Naive thymus-derived CD4-positive, alpha-beta T cell (primary cell): ENCODE data around the gene IQUB. TPM values are rescaled to one million over a fixed set of nuclear protein-coding genes. Genes with fewer than 3 reads are reported as not detected.
"Not testable (repeated sequence)": the region's sequence is repeated elsewhere in the genome, so short reads cannot be mapped to it uniquely, and the experiment has no call there.

Experiments used
- ATAC-seq: fragments of 150-1000 bp; cut with Tn5 transposase; 2 replicates; pipeline ENCODE4 v1.10.0; 2021; ENCODE audit warnings: mild to moderate bottlenecking, moderate library complexity
- CTCF ChIA-PET: fragments of 350-600 bp; sonication (Branson Sonifier 250); formaldehyde crosslinking; loops from one replicate; lab custom pipeline; 2021; ENCODE audit warnings: antibody characterized with exemption; lab: Charles Lee
- POLR2A ChIA-PET: fragments of 350-600 bp; sonication (Branson Sonifier 250); formaldehyde crosslinking; loops from one replicate; lab custom pipeline; 2021; ENCODE audit warnings: antibody characterized with exemption, inconsistent platforms; lab: Charles Lee
- DNase-seq, 9 donors: peaks; one replicate each; pipeline versions ENCODE4 v3.0.0 to v3.0.0-alpha.2; 2020 to 2022; ENCODE audit warnings: mixed read lengths in 1 of 9
- H3K27ac ChIP-seq: one replicate; pipeline ENCODE4 v1.7.0; 2013; ENCODE audit warnings: mild to moderate bottlenecking, low read depth, low read length, moderate library complexity
- H3K27me3 ChIP-seq, 2 donors: one replicate each; pipeline ENCODE4 v1.7.0; 2013; ENCODE audit warnings: low read length in 2 of 2, mild to moderate bottlenecking in 2 of 2, moderate library complexity in 2 of 2; ENCODE audit not compliant: control insufficient read depth in 2 of 2, insufficient read depth in 2 of 2
- H3K36me3 ChIP-seq, 3 experiments: 1 replicate in 2 of 3; 2 replicates in 1 of 3; pipeline ENCODE4 v1.7.0; 2013; ENCODE audit warnings: low read length in 3 of 3, mild to moderate bottlenecking in 3 of 3, moderate library complexity in 1 of 3; ENCODE audit not compliant: insufficient read depth in 3 of 3, control insufficient read depth in 2 of 3
- H3K4me1 ChIP-seq, 2 donors: one replicate each; pipeline ENCODE4 v1.7.0; 2013; ENCODE audit warnings: low read length in 2 of 2, mild to moderate bottlenecking in 2 of 2, moderate library complexity in 1 of 2; ENCODE audit not compliant: control insufficient read depth in 2 of 2, insufficient read depth in 2 of 2
- H3K4me3 ChIP-seq: 2 replicates; pipeline ENCODE4 v1.7.0; 2013; ENCODE audit warnings: mild to moderate bottlenecking, low read length
- H3K9me3 ChIP-seq, 3 experiments: 1 replicate in 2 of 3; 2 replicates in 1 of 3; pipeline ENCODE4 v1.7.0; 2013; ENCODE audit warnings: low read length in 3 of 3; ENCODE audit not compliant: control insufficient read depth in 2 of 3
- H3K27ac Mint-ChIP-seq, 9 donors: one replicate each; pipeline ENCODE4 v1.8.0; 2020 to 2022; ENCODE audit warnings: mixed read lengths in 9 of 9, mild to moderate bottlenecking in 8 of 9, moderate library complexity in 5 of 9, inconsistent platforms in 2 of 9
- H3K27me3 Mint-ChIP-seq, 5 donors: one replicate each; pipeline ENCODE4 v1.8.0; 2021 to 2022; ENCODE audit warnings: mixed read lengths in 5 of 5, mild to moderate bottlenecking in 1 of 5
- H3K36me3 Mint-ChIP-seq, 5 donors: one replicate each; pipeline ENCODE4 v1.8.0; 2020 to 2022; ENCODE audit warnings: mixed read lengths in 5 of 5, mild to moderate bottlenecking in 3 of 5, inconsistent platforms in 1 of 5
- H3K4me1 Mint-ChIP-seq, 7 donors: one replicate each; pipeline ENCODE4 v1.8.0; 2020 to 2022; ENCODE audit warnings: mixed read lengths in 7 of 7, mild to moderate bottlenecking in 3 of 7, inconsistent platforms in 1 of 7
- H3K4me3 Mint-ChIP-seq, 10 donors: one replicate each; pipeline ENCODE4 v1.8.0; 2020 to 2022; ENCODE audit warnings: mild to moderate bottlenecking in 10 of 10, mixed read lengths in 10 of 10, moderate library complexity in 6 of 10, inconsistent platforms in 2 of 10
- H3K9me3 Mint-ChIP-seq, 11 donors: one replicate each; pipeline ENCODE4 v1.8.0; 2020 to 2022; ENCODE audit warnings: mixed read lengths in 11 of 11, mild to moderate bottlenecking in 4 of 11, inconsistent platforms in 1 of 11, moderate library complexity in 1 of 11
- intact Hi-C, 2 donors: fragments of 100-400 bp; cut with micrococcal nuclease; formaldehyde crosslinking; loops; one replicate each; pipeline ENCODE4 v1.15.1; 2023
- polyA plus RNA-seq, 2 donors: library from polyadenylated mRNA; unstranded; fragments of 300-500 nt; fragmentation: Illumina TruSeq; gene quantifications; one replicate each; pipeline ENCODE4 v1.2.3, GENCODE V29; 2021
- total RNA-seq, 6 experiments: library from RNA in 5 of 6; stranded (reverse) in 5 of 6; gene quantifications; 1 replicate in 5 of 6; 2 replicates in 1 of 6; pipeline ENCODE4 v1.2.3 and lab custom pipeline; 2021 to 2026

IQUB gene
- total and polyA plus RNA-seq, 7 experiments from 2014 or later, result 0.09 to 0.24 TPM; not detected in 5

DNA sequence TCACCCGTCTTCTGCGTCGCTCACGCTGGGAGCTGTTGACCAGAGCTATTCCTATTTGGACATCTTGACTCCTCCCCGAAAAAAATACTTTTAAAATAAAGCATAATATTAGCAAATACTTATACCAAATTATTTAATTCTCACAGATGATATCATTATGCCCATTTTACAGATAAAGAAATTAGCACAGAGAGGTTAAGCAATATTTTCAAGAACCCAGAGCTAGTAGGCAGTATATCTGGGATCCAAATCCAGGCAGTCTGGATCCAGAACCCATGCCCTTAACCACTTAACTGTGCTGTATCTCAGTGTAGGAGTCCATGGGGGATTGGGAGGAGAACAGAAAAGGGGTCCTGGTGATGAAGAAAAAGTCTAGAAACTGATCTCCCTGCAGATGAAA, 6.1 kb downstream of the IQUB start:
- H3K27ac Mint-ChIP-seq, result no peak overlapping the region
- intact Hi-C loops, result no loop called here
- ChIA-PET POLR2A (no interaction called here), CTCF (no interaction called here)
- ATAC-seq (no peak), DNase-seq (no peak)
- peaks cover 3 to 11% (median 8%) of the 10 kb centered on the region in 7 donors for H3K4me1 Mint-ChIP-seq
- Histone ChIP-seq H3K9me3 (no peaks in the 10 kb centered on the region), H3K4me3 (no peak overlapping the region), H3K4me1 (no peaks in the 10 kb centered on the region), H3K27ac (no peak overlapping the region), H3K27me3 (no peaks in the 10 kb centered on the region), H3K36me3 (no peaks in the 10 kb centered on the region)
- peaks cover 20 to 31% (median 26%) of the 10 kb centered on the region in 5 donors for H3K27me3 Mint-ChIP-seq
- peaks cover 0 to 4% (median 0%) of the 10 kb centered on the region in 11 donors for H3K9me3 Mint-ChIP-seq
- H3K36me3 Mint-ChIP-seq, result no peaks in the 10 kb centered on the region
- no peak overlapping the region for H3K4me3 Mint-ChIP-seq

- CTCF ChIA-PET, H3K27ac ChIP-seq, H3K36me3 ChIP-seq, H3K27me3 ChIP-seq, H3K4me3 Mint-ChIP-seq, H3K36me3 Mint-ChIP-seq, DNase-seq, H3K4me3 ChIP-seq, H3K9me3 ChIP-seq, H3K4me1 Mint-ChIP-seq, H3K4me1 ChIP-seq, POLR2A ChIA-PET, H3K9me3 Mint-ChIP-seq, ATAC-seq, intact Hi-C loops, H3K27ac Mint-ChIP-seq: not testable (repeated sequence)
- peaks cover 16 to 28% (median 22%) of the 10 kb centered on the region in 5 donors for H3K27me3 Mint-ChIP-seq
Observed at GRCh38 chr7:123527712-123528225, 6.6 kb downstream of the IQUB start.

- H3K4me1 ChIP-seq, H3K4me3 ChIP-seq, ATAC-seq, H3K9me3 Mint-ChIP-seq, H3K4me3 Mint-ChIP-seq, H3K36me3 Mint-ChIP-seq, H3K36me3 ChIP-seq, H3K27ac Mint-ChIP-seq, intact Hi-C loops, POLR2A ChIA-PET, CTCF ChIA-PET, H3K27me3 ChIP-seq, H3K4me1 Mint-ChIP-seq, DNase-seq, H3K9me3 ChIP-seq, H3K27ac ChIP-seq: not testable (repeated sequence)
- peaks cover 7 to 20% (median 14%) of the 10 kb centered on the region in 5 donors for H3K27me3 Mint-ChIP-seq
Observed at GRCh38 chr7:123526533-123526932, 7.9 kb downstream of the IQUB start.

- Mint-ChIP-seq H3K36me3 (no peaks in the 10 kb centered on the region), H3K9me3 (peaks cover 0 to 7% (median 0%) of the 10 kb centered on the region in 11 donors), H3K4me3 (no peak overlapping the region), H3K27me3 (peaks cover 4 to 14% (median 8%) of the 10 kb centered on the region in 5 donors), H3K27ac (no peak overlapping the region), H3K4me1 (no peaks in the 10 kb centered on the region)
- Histone ChIP-seq H3K4me3 (no peak overlapping the region), H3K9me3 (no peaks in the 10 kb centered on the region), H3K4me1 (no peaks in the 10 kb centered on the region), H3K27me3 (peaks cover 0 to 4% of the 10 kb centered on the region in 2 donors), H3K27ac (no peak overlapping the region), H3K36me3 (no peaks in the 10 kb centered on the region)
- DNase-seq (no peak), ATAC-seq (no peak)
- intact Hi-C loops, result no loop called here
- CTCF ChIA-PET, result no interaction called here
- POLR2A ChIA-PET, result no interaction called here
Observed at GRCh38 chr7:123522066-123522465, 12.3 kb downstream of the IQUB start.

DNA sequence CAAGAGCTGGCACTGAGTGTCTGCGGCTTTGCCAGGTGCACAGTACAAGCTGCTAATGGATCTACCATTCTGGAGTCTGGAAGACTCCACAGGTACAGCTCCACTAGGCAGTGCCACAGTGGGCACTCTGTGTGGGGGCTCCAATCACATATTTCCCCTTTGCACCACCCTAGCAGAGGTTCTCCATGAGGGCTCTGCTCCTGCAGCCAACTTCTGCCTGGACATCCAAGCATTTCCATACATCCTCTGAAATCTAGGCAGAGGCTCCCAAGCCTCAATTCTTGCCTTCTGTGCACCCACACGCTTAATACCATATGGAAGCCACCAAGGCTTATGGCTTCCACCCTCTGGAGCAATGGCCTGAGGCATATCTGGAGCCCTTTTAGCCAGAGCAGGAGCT, 29.2 kb downstream of the IQUB start:
- H3K9me3 ChIP-seq, result no peaks in the 10 kb centered on the region
- Mint-ChIP-seq H3K27me3 (peaks cover 0 to 34% (median 28%) of the 10 kb centered on the region in 5 donors), H3K36me3 (peaks cover 0 to 8% (median 0%) of the 10 kb centered on the region in 5 donors), H3K4me3 (no peak overlapping the region), H3K9me3 (peaks cover 0 to 24% (median 7%) of the 10 kb centered on the region in 11 donors), H3K27ac (no peak overlapping the region), H3K4me1 (no peaks in the 10 kb centered on the region)
- ChIA-PET CTCF (interaction anchor here (1.5 kb wide), 1 partner anchor 11 kb away, joined by 7 read pairs; no protein-coding TSS in a partner anchor), POLR2A (no interaction called here)
- no peaks in the 10 kb centered on the region for H3K4me1 ChIP-seq
- intact Hi-C loops, result no loop called here
- no peaks in the 10 kb centered on the region for H3K36me3 ChIP-seq
- H3K27me3 ChIP-seq, result no peaks in the 10 kb centered on the region
- H3K4me3 ChIP-seq, result no peak overlapping the region
- ATAC-seq (no peak), DNase-seq (no peak)
- H3K27ac ChIP-seq, result no peak overlapping the region

DNA sequence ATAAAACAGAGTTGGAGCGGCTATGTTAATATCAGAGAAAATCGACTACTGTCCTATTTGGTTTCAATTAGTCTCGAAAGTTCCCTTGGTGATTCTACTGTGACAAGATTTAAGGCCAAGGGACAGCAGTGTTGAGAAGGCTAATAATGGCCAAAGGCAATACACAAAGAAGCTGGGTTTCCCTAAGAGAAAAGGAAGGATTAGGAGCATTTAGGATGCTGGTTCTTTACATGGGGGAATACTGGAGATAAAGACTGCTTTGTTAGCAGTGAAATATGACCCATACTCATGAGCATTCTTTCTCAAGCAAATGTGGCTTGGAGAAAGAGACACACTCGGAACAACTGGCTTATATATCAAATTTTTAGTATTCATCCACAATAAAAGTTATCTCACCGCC, 32.2 kb downstream of the IQUB start:
- Histone ChIP-seq H3K9me3 (no peaks in the 10 kb centered on the region), H3K4me3 (no peak overlapping the region), H3K27ac (no peak overlapping the region), H3K4me1 (no peaks in the 10 kb centered on the region), H3K27me3 (no peaks in the 10 kb centered on the region), H3K36me3 (no peaks in the 10 kb centered on the region)
- ATAC-seq (no peak), DNase-seq (no peak)
- peaks cover 6 to 42% (median 37%) of the 10 kb centered on the region in 5 donors for H3K27me3 Mint-ChIP-seq
- H3K36me3 Mint-ChIP-seq, result peaks cover 0 to 8% (median 0%) of the 10 kb centered on the region in 5 donors
- no peak overlapping the region for H3K27ac Mint-ChIP-seq
- H3K9me3 Mint-ChIP-seq, result peaks cover 0 to 24% (median 7%) of the 10 kb centered on the region in 11 donors
- intact Hi-C loops, result no loop called here
- POLR2A ChIA-PET, result no interaction called here
- no peak overlapping the region for H3K4me3 Mint-ChIP-seq
- CTCF ChIA-PET, result no interaction called here
- H3K4me1 Mint-ChIP-seq, result no peaks in the 10 kb centered on the region

DNA sequence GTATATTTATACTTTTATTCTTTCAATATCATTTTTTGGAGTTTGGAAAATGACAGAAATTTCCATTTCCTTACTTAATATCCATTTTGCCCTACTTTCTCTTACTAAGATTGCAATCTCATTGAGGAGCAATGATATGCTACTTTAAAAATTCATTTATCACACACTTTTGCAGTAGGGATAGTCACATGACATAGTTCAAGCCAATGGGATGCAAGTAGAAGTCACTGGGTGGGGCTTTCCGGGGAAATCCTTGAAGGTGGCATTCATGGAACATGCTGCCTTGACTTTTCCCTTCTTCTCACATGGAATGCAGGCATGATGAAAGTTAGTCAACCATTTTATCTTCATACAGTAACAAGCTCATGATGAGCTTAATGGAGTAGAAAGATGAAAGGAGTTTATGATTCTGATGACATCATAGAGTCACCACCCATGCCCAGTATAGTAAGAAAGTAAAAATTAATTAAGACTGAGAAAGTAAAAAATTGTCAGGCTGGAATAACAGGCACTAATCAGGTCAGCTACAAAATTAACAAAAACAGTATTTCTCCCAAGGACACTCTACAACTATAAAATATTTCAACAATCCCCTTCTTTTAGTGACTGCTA, 33.4 kb downstream of the IQUB start:
- H3K27me3 ChIP-seq, result no peaks in the 10 kb centered on the region
- no peaks in the 10 kb centered on the region for H3K4me1 Mint-ChIP-seq
- H3K27ac ChIP-seq, result no peak overlapping the region
- ATAC-seq, result no peak
- peaks cover 0 to 16% (median 5%) of the 10 kb centered on the region in 11 donors for H3K9me3 Mint-ChIP-seq
- no peak overlapping the region for H3K4me3 ChIP-seq
- peaks cover 0 to 4% (median 0%) of the 10 kb centered on the region in 5 donors for H3K36me3 Mint-ChIP-seq
- H3K9me3 ChIP-seq, result no peaks in the 10 kb centered on the region
- ChIA-PET CTCF (no interaction called here), POLR2A (no interaction called here)
- intact Hi-C loops, result no loop called here
- no peak for DNase-seq
- H3K27ac Mint-ChIP-seq, result no peak overlapping the region
- no peak overlapping the region for H3K4me3 Mint-ChIP-seq
- peaks cover 8 to 51% (median 42%) of the 10 kb centered on the region in 5 donors for H3K27me3 Mint-ChIP-seq
- H3K4me1 ChIP-seq, result no peaks in the 10 kb centered on the region
- H3K36me3 ChIP-seq, result no peaks in the 10 kb centered on the region
